Muscle of arm (tissue), 12 donors: Measurements from ENCODE around the gene EHD4. TPM values are rescaled to one million over a fixed set of nuclear protein-coding genes. Genes with fewer than 3 reads are reported as not detected.
A peak's percentile ranks its signal among the peaks of the same experiment; 100 is the strongest.

Experiments
- DNase-seq: peaks from one replicate; pipeline ENCODE4 v3.0.0-alpha.2; 2013
- polyA plus RNA-seq, 12 donors: library from polyadenylated mRNA; unstranded; fragments of 120-200 nt; gene quantifications; one replicate each; pipeline ENCODE4 v1.2.1, GENCODE V29; 2013; ENCODE audit not compliant: insufficient read length in 12 of 12

Gene EHD4
- polyA plus RNA-seq, 12 donors = 18.2 to 43.9 (median 30.3) TPM; not detected in 1

DNA sequence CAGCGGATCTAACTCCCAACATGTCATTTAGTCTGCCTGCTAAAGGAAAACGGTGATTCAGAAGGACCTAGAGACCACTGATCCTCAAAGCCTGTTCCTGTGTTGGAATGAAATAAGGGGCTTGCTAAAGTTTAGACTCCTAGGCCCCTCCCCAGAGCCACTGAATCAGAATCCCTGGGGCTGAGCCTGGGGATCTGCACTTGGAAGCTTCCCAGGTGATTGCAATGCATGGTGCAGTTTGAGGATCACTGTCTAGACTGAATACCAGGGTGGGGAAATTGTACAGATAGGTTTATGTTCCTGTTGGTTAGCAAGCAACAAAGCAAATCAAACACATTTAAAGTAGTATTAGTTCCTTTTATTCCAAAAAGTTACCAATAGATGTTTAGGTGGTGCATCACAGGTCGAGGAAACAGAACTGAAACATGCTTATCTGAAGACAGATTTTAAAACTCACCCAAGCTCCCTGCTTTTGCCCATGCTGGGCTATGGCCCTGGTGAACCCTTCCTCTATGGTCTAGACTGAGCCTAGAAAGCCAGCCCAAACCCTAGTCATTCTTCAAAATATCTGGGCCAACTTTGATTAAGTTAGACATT is 48.9 kb downstream of the EHD4 start:
- no peak for DNase-seq

DNA sequence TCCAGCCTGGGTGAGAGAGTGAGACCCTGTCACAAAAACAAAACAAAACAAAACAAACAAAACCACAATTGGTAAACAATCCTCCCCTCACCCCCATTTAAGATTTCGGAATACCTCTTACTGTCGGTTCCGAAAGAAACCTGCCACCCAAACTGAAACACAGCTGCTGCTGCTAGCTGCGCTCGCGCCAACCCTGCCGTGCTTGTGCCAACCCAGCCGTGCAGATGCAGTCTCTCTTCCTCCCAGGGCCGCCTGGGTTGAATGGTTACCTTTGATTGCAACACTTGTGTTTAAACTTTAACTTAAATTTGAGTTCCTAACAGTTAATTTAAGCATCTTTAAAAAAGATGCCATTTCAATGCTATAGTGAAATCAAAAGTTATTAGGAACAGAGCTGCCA is 50.0 kb downstream of the EHD4 start:
- no peak for DNase-seq

DNA sequence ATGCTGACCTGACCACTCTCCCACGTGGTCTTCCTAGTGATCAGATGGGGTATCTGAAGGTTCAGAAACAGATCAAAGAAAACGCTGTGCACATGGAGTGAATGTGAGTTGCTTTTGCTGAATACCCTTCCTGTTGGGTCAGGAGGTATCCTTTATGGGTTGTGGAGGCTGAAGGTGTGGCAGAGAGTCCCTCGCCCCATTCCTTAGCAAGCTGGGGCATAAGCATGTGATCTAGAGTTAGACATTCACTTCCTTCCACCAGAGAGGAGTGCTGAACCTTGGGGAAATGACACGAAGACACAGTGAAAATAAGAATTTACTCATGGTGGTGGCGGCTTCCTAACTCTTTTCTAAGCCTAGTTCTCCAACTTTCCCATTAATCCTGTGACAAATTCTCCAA is 50.7 kb downstream of the EHD4 start:
- no peak for DNase-seq

DNA sequence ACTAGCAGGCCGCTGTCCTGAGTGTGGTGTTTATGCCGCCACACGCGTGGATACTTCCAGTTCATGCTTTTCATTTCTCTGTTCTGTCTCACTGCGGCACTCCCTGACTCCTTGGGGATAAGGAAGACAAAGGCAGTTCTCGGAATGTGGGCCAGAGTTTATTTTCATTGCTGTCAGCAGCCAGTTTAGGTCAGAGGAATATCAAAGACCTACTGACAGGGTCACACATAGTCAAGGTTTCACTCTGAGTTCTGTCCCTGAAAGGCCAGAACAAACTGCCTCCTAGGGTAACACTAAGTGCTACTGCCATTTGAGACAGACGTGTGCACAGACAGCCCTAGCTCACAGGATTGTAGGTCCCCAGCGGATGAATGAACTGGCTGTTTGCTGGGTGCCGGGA is 51.2 kb downstream of the EHD4 start:
- DNase-seq = no peak

DNA sequence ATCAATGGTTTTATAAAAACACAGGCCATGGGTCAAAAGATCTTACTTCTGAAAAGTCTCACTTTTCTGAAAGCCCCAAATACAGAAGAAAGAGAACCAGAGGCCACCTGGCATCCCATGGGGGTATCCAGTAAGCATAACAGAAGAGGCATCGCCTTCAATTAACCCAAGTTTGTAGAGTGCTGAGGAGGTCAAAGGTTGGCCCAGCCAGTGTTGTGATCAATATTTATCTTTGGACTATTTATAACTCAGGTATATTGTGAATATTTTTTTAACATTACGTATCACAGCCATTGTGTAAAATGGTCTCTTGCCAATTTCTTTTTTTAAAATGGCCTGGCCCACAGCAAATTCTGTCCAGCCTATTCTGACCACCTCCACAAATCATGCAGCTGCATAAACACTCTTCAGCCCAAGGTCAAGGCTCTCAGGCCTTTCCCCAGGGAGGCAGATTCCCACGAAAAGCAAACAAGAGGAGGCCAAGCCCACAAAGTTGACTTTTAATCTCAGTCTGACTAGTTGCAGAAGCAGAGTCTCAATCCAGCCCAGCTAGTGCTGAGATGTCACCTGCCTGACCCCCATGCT is 52.3 kb downstream of the EHD4 start:
- peak; percentile 54 for DNase-seq

DNA sequence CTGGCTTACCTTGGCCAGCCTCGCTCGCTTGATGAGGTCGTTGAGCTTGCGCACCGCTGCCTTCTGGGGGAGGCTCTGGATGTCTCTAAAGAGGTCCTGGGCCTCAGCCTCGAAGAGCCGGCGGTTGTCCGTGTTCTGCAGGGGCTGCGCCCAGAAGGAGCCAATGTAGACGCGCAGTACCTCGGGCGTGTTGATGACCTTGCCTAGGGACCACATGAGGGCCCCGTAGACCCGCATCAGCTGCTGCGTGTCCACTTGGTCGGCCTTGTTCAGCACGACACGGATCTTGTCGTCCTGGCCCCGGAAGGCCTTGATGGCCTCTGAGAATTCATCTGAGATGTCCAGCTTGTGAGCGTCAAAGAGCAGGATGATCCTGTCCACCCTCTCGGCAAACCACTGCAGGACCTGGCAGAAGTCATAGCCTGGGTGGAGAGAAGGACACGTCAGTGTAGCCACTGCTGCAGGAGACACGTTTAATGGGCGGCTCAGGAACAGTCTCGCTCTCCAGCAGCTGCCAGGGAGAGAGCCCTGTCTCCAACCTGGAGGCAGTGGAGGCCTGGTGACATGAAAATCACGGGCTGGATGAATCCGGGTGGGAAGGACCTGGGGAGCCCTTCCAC is 53.0 kb downstream of the EHD4 start:
- DNase-seq = no peak

DNA sequence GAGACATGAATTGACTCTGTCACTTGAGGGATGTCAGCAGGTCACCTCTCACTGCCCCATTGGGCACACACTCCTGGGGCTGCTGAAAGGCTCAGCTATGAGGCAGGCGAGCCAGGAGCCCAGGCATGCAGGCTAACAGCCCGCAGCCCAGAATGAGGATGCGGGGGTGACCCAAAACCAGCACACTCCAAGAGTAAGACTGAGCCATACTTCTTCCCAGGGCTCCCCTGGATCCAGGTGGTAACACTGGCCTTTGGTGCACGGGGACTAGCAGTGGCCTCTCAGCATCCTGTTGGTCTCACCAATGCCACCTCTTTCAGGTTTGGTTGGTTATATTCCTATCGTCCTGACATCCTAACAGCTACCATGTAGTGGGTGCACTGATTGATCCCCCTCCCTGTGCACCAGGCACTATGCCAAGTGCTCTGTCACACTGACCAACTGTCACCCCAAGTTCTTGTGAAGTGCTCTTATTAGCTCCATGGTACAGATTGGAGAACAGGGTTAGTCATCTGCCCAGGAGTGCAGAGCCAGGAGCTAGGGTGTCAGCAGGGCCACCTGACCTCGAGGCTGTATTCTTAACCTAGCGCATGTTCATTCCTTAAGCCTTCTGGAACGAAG is 53.7 kb downstream of the EHD4 start:
- DNase-seq = no peak

DNA sequence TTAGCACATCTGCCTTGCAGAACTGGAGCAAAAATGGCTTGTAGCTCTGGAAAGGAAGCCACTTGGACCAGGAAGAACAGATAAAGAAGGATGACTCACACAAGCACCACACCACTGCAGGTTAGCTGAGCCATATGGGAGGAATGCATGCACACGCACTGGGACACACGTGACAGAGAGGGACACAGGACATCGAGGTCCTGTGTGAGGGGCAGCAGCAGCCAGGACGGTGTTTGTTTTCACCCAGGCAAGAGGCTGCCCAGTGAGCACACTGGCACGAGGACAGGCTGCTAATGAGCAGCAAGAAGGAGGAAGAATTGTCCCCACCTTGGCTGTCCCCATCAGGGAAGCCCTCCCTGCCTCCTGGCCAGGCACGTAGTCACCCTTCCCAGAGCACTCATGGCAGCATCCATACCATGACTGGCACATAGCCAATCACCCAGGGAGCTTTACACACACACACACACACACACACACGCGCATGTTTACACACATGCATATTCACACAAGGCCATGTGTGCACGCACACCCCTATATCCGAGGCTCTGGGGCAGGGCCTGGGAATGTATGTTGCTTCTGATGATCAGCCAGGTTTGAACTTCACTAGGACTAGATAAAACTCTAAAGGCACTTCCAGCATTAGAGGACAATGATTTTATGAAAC is 54.5 kb downstream of the EHD4 start:
- DNase-seq = no peak

DNA sequence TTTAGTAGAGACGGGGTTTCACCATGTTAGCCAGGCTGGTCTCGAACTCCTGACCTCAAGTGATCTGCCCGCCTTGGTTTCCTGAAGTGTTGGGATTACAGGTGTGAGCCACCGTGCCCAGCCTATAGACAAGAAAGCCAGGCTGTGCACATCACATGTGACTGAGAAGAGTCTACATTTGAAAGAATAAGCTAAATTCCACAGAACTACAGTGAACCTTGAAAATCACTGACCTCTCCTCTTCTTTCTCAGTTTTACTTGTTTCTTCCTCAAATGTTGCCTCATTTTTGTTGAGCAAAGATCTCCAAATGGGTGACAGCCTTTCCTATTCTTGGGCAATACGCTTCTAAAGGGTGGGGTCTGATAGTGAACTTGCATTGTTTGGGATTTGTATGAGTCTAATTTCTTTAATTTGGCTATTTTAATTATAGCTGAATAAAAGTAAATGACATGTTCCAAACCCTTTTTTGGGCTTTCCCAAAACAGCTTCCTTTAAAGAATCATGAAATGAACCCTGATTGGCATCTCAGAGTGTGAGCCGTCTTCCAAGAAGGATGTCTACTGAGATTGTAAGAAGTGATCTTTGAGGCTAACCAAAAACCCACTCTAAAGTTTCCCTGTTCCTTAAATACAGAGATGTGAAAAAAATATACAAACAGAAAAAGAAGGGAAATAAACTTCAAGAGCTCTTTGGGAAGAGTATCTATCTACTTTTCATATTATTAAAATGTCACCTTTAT is 56.9 kb downstream of the EHD4 start:
- DNase-seq = no peak

DNA sequence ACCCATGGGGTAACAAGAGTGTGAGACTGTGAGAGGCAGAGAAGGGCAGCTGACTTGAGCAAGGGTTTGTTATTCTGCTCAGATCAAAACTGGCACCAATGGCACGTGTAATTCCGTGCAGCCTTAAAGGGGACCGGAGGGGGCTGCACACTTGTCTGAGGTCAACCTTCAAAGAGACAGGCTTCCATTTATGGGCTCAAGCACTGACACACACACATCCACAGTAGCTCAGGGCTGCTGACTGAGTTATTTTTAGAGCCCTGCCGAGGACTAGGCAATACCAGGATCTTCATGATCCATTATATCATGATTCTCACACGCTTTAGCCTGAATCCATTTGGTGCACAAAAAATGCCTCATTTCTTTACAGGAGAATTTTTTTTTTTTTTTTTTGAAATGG is 57.9 kb downstream of the EHD4 start:
- DNase-seq = no peak

DNA sequence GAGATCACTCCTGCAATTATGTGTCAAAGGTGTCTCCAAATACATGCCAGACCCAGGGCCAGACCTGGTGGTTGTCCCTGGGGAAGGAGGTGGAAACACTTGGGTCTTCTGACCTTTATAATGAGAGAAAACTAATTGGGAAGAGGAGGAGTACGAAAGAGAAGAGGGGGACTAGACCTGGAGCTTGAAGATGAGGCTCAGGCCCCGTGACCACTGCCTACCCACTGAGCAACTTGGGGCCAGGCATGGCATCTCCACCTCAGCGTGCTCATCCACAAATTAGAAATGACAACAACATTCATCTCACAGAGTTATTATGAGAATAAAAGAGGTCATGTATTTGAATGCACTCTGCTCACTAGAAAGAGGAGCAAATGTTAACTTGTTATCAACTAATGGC is 59.1 kb downstream of the EHD4 start:
- no peak for DNase-seq

DNA sequence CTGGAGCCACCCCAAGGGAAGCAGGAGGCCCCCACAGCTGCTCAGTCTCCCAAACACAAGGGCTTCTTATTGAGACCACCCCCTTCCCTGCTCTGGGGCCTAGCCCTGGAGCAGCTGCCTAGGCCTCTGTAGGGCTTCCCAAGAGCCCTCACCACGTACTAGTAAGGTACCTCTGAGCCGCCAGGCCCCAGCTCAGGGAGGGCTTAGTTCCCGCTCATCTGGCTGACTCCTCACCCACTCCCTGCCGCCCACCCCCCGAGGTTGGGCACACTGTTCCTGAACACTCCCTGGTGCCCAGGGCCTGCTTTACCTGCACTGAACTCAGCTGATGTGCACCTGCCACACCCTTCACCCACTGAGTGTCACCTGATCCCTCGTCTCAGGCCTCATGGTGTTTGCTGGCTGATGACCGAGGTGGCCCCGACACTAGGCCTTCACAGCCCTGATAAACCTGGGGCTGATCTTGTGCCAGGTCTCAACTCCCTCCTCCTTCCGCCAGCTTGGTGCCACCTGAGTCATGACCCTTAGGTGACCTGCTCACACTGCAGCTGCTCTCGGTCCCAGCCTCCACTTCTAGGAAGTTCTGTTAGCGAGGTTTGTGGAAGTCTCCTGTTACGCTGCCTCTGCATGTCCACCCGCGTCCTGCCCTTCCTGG is 60.5 kb downstream of the EHD4 start:
- no peak for DNase-seq

DNA sequence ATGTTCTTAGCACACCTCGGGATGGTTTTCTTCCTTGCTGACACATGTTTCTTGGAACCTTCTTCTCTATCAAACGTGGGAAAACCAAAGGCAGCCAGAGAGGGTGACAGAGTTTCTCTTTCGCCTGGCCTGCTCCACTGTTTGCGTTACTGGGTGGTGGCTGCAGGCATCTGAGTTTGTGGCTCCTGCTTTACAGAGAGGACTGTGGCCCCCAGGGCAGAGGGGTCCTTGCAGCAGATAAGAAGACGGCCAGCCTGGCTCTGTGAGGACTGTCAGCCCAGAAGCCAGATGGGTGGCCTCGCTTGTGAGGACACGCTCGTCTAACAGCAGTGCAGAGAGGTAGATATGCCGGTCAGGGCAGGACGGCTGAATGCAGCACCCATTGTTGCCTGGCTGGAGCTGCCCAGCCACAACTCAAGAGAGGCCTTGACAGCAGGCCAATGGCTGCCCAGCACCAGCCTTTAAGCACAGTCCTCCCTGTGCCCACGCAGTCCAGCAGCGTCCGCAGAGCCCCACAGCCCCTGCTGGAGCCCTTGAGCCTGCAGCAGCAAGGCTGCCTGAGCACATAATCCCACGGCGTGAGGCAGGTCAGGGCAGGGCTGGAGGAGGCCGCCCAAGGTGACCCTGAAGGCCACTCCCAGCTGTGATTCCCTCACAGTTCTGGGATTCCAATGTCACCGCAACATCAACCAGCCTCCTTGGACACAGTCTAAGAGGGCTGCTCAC is 63.5 kb downstream of the EHD4 start:
- DNase-seq = no peak

DNA sequence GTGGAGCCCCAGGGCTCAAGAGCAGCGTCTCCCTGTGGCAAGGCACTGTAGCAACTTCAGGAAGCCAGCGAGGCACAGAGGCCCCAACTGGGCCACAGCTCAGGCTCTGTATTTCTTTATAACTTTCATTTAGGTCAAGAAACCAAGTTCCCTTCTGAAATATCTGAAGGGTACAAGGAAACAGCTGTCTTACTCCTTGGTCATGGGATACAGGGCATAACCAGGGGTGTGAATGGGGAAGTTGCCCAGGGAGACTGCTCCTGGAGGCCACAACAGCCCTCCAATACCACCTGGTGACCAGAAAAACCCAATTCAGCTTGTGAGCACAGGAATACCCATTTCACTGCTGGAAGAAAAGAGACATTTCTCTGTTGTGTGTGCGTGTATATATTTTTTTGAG is 65.2 kb downstream of the EHD4 start:
- DNase-seq = no peak

DNA sequence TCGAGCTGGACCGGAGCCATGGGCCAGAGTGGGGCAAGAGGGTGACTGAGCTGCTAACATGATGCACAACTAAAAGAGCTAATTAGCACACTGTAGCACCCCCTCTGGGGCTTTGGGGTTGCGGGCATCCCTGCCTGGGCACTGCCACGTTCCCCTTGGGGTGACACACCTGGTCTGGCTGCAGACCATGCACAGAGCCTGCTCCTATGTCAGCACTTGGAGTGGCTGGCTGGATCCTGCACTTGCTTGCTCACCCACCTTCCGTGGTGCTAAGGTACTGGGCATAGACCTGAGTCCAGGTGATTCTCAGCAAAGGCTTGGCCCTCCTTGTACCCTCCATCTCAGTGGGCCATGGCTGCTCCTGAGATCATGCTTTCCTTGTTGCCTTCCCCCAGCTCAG is 65.7 kb downstream of the EHD4 start:
- no peak for DNase-seq

DNA sequence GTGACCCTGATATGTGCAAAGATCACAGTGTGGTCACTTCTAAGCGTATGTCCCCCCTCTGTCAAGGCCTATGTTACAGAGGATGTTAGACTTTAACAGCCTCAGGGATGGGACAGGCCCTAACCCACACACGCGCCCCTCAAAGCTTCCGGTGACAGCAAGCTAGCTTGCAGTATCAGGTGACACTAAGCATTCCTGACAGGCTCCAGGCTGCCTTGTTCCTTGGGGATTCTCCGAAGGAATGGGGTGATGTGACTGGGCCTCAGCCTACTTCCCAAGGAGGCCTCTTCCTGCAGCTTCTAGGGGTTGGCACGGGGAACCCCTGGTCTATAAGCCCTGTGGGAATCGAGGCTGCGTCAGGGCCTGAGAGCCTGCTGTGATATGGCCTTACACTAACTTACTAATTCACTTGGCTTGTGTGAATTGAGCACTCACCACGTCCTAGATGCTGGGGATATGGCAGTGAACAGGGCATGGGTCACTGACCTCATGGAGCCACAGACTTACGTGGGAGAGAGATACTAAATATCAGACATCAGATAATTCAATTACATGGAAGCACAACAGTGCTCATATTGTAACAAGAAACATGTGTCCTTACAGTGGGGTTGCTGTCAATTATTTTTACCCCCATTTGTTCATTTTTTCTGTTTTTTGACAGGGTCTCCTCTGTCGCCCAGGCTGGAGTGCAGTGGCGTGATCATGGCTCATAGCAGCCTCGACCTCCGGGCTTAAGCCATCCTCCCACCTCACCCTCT is 67.1 kb downstream of the EHD4 start:
- DNase-seq = no peak

DNA sequence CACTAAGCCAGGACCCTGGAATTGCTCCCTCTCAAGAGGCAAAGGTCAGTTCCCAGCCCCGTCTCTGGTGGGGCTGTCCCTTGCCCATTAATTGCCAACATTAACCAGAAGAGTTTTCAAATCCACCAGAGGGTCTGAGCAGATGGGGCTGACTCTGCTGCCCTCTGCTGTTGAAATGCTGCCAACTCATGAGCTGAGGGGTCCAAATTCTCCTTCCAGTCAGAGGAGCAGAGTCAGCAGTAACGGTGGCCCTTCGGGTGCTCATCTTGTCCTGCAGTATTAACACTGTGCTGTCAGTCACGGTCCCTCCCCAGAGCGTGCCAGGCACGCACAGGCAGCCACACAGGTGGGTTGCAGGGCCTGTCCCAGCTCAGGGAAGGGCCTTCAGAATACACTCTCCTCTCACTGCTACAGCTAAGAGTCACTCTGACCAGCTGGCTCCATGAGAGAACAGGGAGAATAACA is 67.8 kb downstream of the EHD4 start:
- DNase-seq = peak; percentile 80

DNA sequence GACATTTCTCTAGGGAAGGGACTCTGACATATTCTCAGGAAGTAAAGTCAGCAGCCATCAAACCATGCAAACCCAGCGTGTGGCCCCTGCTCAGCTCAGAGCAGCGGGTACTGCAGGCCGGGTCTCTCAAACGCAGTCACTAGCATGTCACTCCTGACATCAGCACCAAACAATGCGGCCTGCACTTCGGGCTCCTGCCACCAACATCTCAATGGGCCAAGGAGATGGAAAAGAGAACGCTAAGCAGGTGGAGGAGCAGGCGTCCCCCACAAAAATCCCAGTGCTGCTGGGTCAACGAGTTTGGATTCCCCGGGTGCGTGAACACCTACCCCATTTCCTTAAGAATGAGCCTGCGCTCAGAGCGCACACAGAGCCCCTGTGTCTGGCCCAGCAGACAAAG is 68.6 kb downstream of the EHD4 start:
- no peak for DNase-seq

DNA sequence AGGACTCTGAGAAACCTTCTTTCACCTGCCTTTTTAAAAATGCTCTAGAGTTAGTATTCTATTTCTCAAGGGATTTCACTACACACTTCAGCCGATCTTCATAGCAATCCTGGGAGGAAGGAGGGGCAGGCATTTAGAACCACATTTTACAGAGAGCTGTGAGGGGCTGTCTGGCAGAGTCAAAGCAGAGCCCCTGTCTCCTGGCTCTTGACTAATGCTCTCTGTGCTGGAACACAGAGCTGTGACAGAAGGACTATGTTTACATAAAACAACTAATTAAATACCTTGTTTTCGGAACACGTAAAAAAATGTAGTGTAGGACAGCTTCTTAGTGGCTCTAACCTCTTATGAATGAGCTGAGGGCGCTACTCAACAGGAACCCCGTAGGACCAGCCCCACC is 70.9 kb downstream of the EHD4 start:
- no peak for DNase-seq
